H1 (cell line): ENCODE results near the gene P4HA1. TPM values are rescaled to one million over a fixed set of nuclear protein-coding genes. Genes with fewer than 3 reads are reported as not detected.

Experiments
- polyA plus RNA-seq, 7 experiments: library from polyadenylated mRNA; depleted of rRNA in 3 of 7; stranded (reverse) in 5 of 7; unstranded in 2 of 7; fragments of >200 nt in 5 of 7; fragments of 200-250 nt in 2 of 7; gene quantifications; 1 replicate in 5 of 7; 2 replicates in 1 of 7; 4 replicates in 1 of 7; pipeline versions ENCODE4 v1.2.1 to v1.2.3, GENCODE V29; 2011 to 2013; ENCODE audit warnings: missing spikeins in 2 of 7, mixed read lengths in 2 of 7
- small RNA-seq: library from polyadenylated mRNA; stranded (forward); fragments of <200 nt; extraction: miRNeasy Mini kit (QIAGEN cat#:217004); gene quantifications from one replicate; pipeline ENCODE3, GENCODE V24; 2013; ENCODE audit not compliant: insufficient read depth
- total RNA-seq: library from RNA; stranded (reverse); fragmentation: NEBNext Ultra II Directional; extraction: Animal tissue kit (Norgen Biotek cat#: 25700); gene quantifications from 2 replicates; pipeline ENCODE4 v1.2.1, GENCODE V29; 2021

P4HA1 gene
- total and polyA plus RNA-seq, 2 of the 8 experiments (the other 6 are each of a cell fraction or from before 2014, with no cell fraction given): 12.0 to 25.7 TPM

Small RNA genes within 50 kb of the gene (small RNA-seq; reads per million reads assigned to genes)
- not detected for gene RF00019
- gene SNORA11F: 0.51 reads per million

Other genes starting within 250 kb of the P4HA1 start
- not detected in 2 replicates for gene OIT3, start 203.1 kb downstream of the P4HA1 start, total RNA-seq
- gene OIT3, start 203.1 kb downstream of the P4HA1 start, polyA plus RNA-seq (2011; rRNA removed): not detected in 2 replicates
- not detected in 2 replicates for gene PLA2G12B, start 142.1 kb downstream of the P4HA1 start, total RNA-seq
- gene PLA2G12B, start 142.1 kb downstream of the P4HA1 start, polyA plus RNA-seq (2011; rRNA removed): not detected in 2 replicates
- gene NUDT13, start 13.6 kb upstream of the P4HA1 start, total RNA-seq: 1.5 and 1.9 TPM in 2 replicates
- gene NUDT13, start 13.6 kb upstream of the P4HA1 start, polyA plus RNA-seq (2011; rRNA removed): 0.83 and 1.9 TPM in 2 replicates
- gene ECD, start 71.1 kb upstream of the P4HA1 start, total RNA-seq: 38.0 and 43.6 TPM in 2 replicates
- 19.4 and 27.1 TPM in 2 replicates for gene ECD, start 71.1 kb upstream of the P4HA1 start, polyA plus RNA-seq (2011; rRNA removed)
- gene FAM149B1, start 71.3 kb upstream of the P4HA1 start, total RNA-seq: 16.8 TPM in 2 replicates
- gene FAM149B1, start 71.3 kb upstream of the P4HA1 start, polyA plus RNA-seq (2011; rRNA removed): 20.3 and 21.9 TPM in 2 replicates
- gene DNAJC9, start 150.4 kb upstream of the P4HA1 start, total RNA-seq: 29.2 and 32.2 TPM in 2 replicates
- 22.9 and 26.0 TPM in 2 replicates for gene DNAJC9, start 150.4 kb upstream of the P4HA1 start, polyA plus RNA-seq (2011; rRNA removed)
- 125 TPM in 2 replicates for gene MRPS16, start 155.8 kb upstream of the P4HA1 start, total RNA-seq
- 203 and 213 TPM in 2 replicates for gene MRPS16, start 155.8 kb upstream of the P4HA1 start, polyA plus RNA-seq (2011; rRNA removed)